Endothelial cell of umbilical vein (primary cell): Measurements from ENCODE around the gene DIMT1. TPM values are rescaled to one million over a fixed set of nuclear protein-coding genes. Genes with fewer than 3 reads are reported as not detected.

Experiments
- BruUV-seq: library from RNA; stranded (reverse); fragments of 400-500 nt; replicated peaks from 2 replicates; lab custom pipeline; 2021; lab: Mats Ljungman, UMichigan
- CTCF ChIA-PET: fragments of 300-600, 350-600 bp; sonication (Branson Sonifier 250); formaldehyde crosslinking; loops from one replicate; lab custom pipeline; 2021; ENCODE audit warnings: antibody characterized with exemption, inconsistent platforms; lab: Charles Lee
- POLR2A ChIA-PET: fragments of 300-600, 350-600 bp; sonication (Branson Sonifier 250); formaldehyde crosslinking; loops from one replicate; lab custom pipeline; 2021; ENCODE audit warnings: antibody characterized with exemption, inconsistent platforms; lab: Charles Lee
- DNase-seq: peaks from one replicate; pipeline ENCODE4 v3.0.0-alpha.2; 2011; ENCODE audit warnings: low read depth, low spot score
- FAIRE-seq: peaks from 2 replicates; lab custom pipeline; 2011; peaks lifted over from hg19 to GRCh38; lab: Jason Lieb, UNC
- H2AFZ ChIP-seq: 2 replicates; pipeline ENCODE4 v1.6.0; 2012; ENCODE audit warnings: low read depth, low read length, control low read depth, inconsistent platforms
- H3K27ac ChIP-seq: 2 replicates; pipeline ENCODE4 v1.5.1; 2011; ENCODE audit warnings: low read depth, mild to moderate bottlenecking, control low read depth, low read length, moderate library complexity; ENCODE audit not compliant: insufficient read depth
- H3K27me3 ChIP-seq, 2 experiments: 2 replicates each; pipeline versions ENCODE4 v1.6.0 to v1.6.1; 2011; ENCODE audit warnings: low read length in 2 of 2, mixed read lengths in 1 of 2; ENCODE audit not compliant: control insufficient read depth in 2 of 2, insufficient read depth in 2 of 2
- H3K36me3 ChIP-seq, 2 experiments: 2 replicates in 1 of 2; 3 replicates in 1 of 2; pipeline ENCODE4 v1.5.1; 2011; ENCODE audit warnings: low read length in 2 of 2, mild to moderate bottlenecking in 1 of 2, moderate library complexity in 1 of 2; ENCODE audit not compliant: control insufficient read depth in 2 of 2, insufficient read depth in 2 of 2; ENCODE audit errors: extremely low read depth in 1 of 2
- H3K4me1 ChIP-seq: 3 replicates; pipeline ENCODE4 v1.5.1; 2011; ENCODE audit warnings: mild to moderate bottlenecking, low read length; ENCODE audit not compliant: control insufficient read depth, insufficient read depth; ENCODE audit errors: extremely low read depth
- H3K4me2 ChIP-seq: 2 replicates; pipeline ENCODE4 v1.6.1; 2011; ENCODE audit warnings: low read length, control low read depth, mixed read lengths; ENCODE audit not compliant: insufficient read depth
- H3K4me3 ChIP-seq, 3 experiments: fragments of 200-600 bp in 1 of 3; sonication (generic), shearing (Covaris generic) in 1 of 3; replicated peaks in 1 of 3; 2 replicates each; pipeline ENCODE4 v1.5.1; 2011 to 2016; ENCODE audit warnings: control low read depth in 3 of 3, low read length in 3 of 3, mild to moderate bottlenecking in 2 of 3, inconsistent platforms in 1 of 3, low read depth in 1 of 3, moderate library complexity in 1 of 3; ENCODE audit not compliant: insufficient read depth in 1 of 3
- H3K79me2 ChIP-seq: 2 replicates; pipeline ENCODE4 v1.6.0; 2012; ENCODE audit warnings: low read length, inconsistent platforms; ENCODE audit not compliant: control insufficient read depth, insufficient read depth
- H3K9ac ChIP-seq: replicated peaks from 2 replicates; pipeline ENCODE3; 2011; ENCODE audit warnings: low read length, control low read depth; ENCODE audit not compliant: insufficient read depth; ENCODE audit errors: extremely low read depth
- H3K9me1 ChIP-seq: replicated peaks from 3 replicates; pipeline ENCODE4 v1.6.0; 2011; ENCODE audit warnings: mild to moderate bottlenecking, low read length; ENCODE audit not compliant: control insufficient read depth, insufficient read depth; ENCODE audit errors: extremely low read depth
- H3K9me3 ChIP-seq: replicated peaks from 2 replicates; pipeline ENCODE4 v1.5.1; 2012; ENCODE audit warnings: low read length, inconsistent platforms; ENCODE audit not compliant: control insufficient read depth, insufficient read depth
- H4K20me1 ChIP-seq: replicated peaks from 2 replicates; pipeline ENCODE3; 2011; ENCODE audit warnings: mild to moderate bottlenecking, low read length; ENCODE audit not compliant: control insufficient read depth, insufficient read depth; ENCODE audit errors: extremely low read depth
- CTCF ChIP-seq, 2 donors: IDR thresholded peaks; 1 replicate in 1 of 2; 2 replicates in 1 of 2; pipeline ENCODE4 v1.5.1; 2011; ENCODE audit warnings: low read length in 2 of 2, mild to moderate bottlenecking in 2 of 2, moderate library complexity in 2 of 2, control low read depth in 1 of 2, inconsistent platforms in 1 of 2, low read depth in 1 of 2; ENCODE audit not compliant: insufficient read depth in 1 of 2; ENCODE audit errors: extremely low read depth in 1 of 2
- EZH2 ChIP-seq: IDR thresholded peaks from 2 replicates; pipeline ENCODE4 v1.6.1; 2012; ENCODE audit warnings: borderline replicate concordance, low read depth, mild to moderate bottlenecking, moderate library complexity, low read length, inconsistent platforms; ENCODE audit not compliant: severe bottlenecking
- GATA2 ChIP-seq: IDR thresholded peaks from 2 replicates; pipeline ENCODE4 v1.7.0; 2011; ENCODE audit warnings: low read depth, mild to moderate bottlenecking, moderate library complexity, mixed read lengths, low read length; ENCODE audit not compliant: insufficient read length, insufficient read depth
- JUN ChIP-seq: IDR thresholded peaks from 2 replicates; pipeline ENCODE4 v1.6.1; 2011; ENCODE audit warnings: borderline replicate concordance, low read depth; ENCODE audit not compliant: insufficient read length, insufficient read depth
- MAX ChIP-seq: IDR thresholded peaks from 2 replicates; pipeline ENCODE4 v1.6.1; 2011; ENCODE audit not compliant: insufficient read depth, insufficient read length
- MYC ChIP-seq: IDR thresholded peaks from one replicate; pipeline ENCODE4 v1.6.1; 2011; ENCODE audit warnings: mild to moderate bottlenecking, low read depth, low read length
- POLR2A ChIP-seq: IDR thresholded peaks from 2 replicates; pipeline ENCODE4 v1.6.1; 2012; ENCODE audit warnings: low read depth, mild to moderate bottlenecking, control low read depth, low read length
- POLR2AphosphoS5 ChIP-seq: IDR thresholded peaks from 2 replicates; pipeline ENCODE4 v1.6.1; 2012; ENCODE audit warnings: low read depth, mild to moderate bottlenecking, control low read depth, low read length, moderate library complexity; ENCODE audit not compliant: insufficient read depth
- dilution Hi-C: fragments of 300-500 bp; cut with MboI; formaldehyde crosslinking; loops from one replicate; pipeline ENCODE4 v1.15.0; 2019; ENCODE audit warnings: low sequenced_read_pairs; ENCODE audit not compliant: extremely low pct_ligation_motif_present
- intact Hi-C: fragments of 100-400 bp; cut with micrococcal nuclease; formaldehyde crosslinking; loops from one replicate; pipeline ENCODE4 v1.10.0; 2022
- polyA plus RNA-seq, 4 experiments: library from polyadenylated mRNA; depleted of rRNA in 3 of 4; stranded (reverse) in 3 of 4; unstranded in 1 of 4; fragments of >200 nt; gene quantifications; 2 replicates each; pipeline versions ENCODE4 v1.2.1 to v1.2.3, GENCODE V29; 2011 to 2012; ENCODE audit warnings: missing spikeins in 1 of 4
- total RNA-seq: library from RNA; stranded (reverse); gene quantifications from 2 replicates; pipeline ENCODE4 v1.2.3, GENCODE V29; 2021

Gene DIMT1
- total and polyA plus RNA-seq, 2 donors (not counting 3 experiments of a cell fraction or from before 2014, with no cell fraction given), result 21.9 to 34.4 TPM

GRCh38 chr5:62347928-62348327 lies 55.8 kb downstream of the DIMT1 start:
- BruUV-seq, result no TSS peak

More at GRCh38 chr5:62347928-62348327, 55.8 kb downstream of the DIMT1 start:
- Histone ChIP-seq H3K4me1 (no peaks in the 10 kb centered on the region), H3K27ac (no peak overlapping the region), H3K4me3 (no peak overlapping the region), H3K36me3 (peaks cover 2 to 5% of the 10 kb centered on the region in 2 experiments), H3K4me2 (no peak overlapping the region), H3K27me3 (no peaks in the 10 kb centered on the region), H3K9ac (no peak overlapping the region), H3K9me1 (no peaks in the 10 kb centered on the region), H3K9me3 (no peaks in the 10 kb centered on the region), H3K79me2 (peaks cover 26% of the 10 kb centered on the region), H2AFZ (no peak overlapping the region), H4K20me1 (peaks cover 2% of the 10 kb centered on the region)
- FAIRE-seq, result no peak
- TF ChIP-seq CTCF (IDR thresholded peaks at IDR 0.05; ENCODE audit: extremely low read depth in 1 of 2, insufficient read depth in 1 of 2, low read depth in 1 of 2, low read length in 2 of 2) (no peak), MAX (no peak), MYC (no peak), POLR2A (no peak), POLR2AphosphoS5 (no peak), JUN (no peak), GATA2 (no peak), EZH2 (no peak)
- CTCF ChIA-PET, result no interaction called here
- dilution Hi-C loops (no loop called here), intact Hi-C loops (no loop called here)
- POLR2A ChIA-PET, result no interaction called here
- DNase-seq, result no peak
